Measurements from ENCODE around the gene ZMAT3. TPM values are rescaled to one million over a fixed set of nuclear protein-coding genes. Genes with fewer than 3 reads are reported as not detected.
"Not testable (repeated sequence)": the region's sequence is repeated elsewhere in the genome, so short reads cannot be mapped to it uniquely, and the experiment has no call there.

The ZMAT3 gene
- total RNA-seq = 17.1 and 27.1 TPM in 2 replicates

- DNase-seq (ENCODE audit: low read depth in 2 of 2) = peak; percentile 81 to 92
Observed at GRCh38 chr3:179071323-179072099, at the start of gene ZMAT3. ZMAT3 (minus strand) TSS chr3:179071809; CDS start chr3:179067752, 4,057 bp downstream.

GRCh38 chr3:179116816-179117215 lies 45.2 kb upstream of the ZMAT3 start:
- DNase-seq (ENCODE audit: low read depth in 2 of 2) = no peak

GRCh38 chr3:179115444-179115843 lies 43.8 kb upstream of the ZMAT3 start:
- DNase-seq (ENCODE audit: low read depth in 2 of 2) = not testable (repeated sequence)

- DNase-seq (ENCODE audit: low read depth in 2 of 2) = no peak
Observed at GRCh38 chr3:179113903-179114302, 42.3 kb upstream of the ZMAT3 start.

GRCh38 chr3:179108086-179108485 lies 36.5 kb upstream of the ZMAT3 start:
- no peak for DNase-seq (ENCODE audit: low read depth in 2 of 2)

- DNase-seq (ENCODE audit: low read depth in 2 of 2) = no peak
Observed at GRCh38 chr3:179107617-179108016, 36.0 kb upstream of the ZMAT3 start.

GRCh38 chr3:179105881-179106280 lies 34.3 kb upstream of the ZMAT3 start:
- no peak for DNase-seq (ENCODE audit: low read depth in 2 of 2)

- DNase-seq (ENCODE audit: low read depth in 2 of 2) = no peak
Observed at GRCh38 chr3:179100652-179101051, 29.0 kb upstream of the ZMAT3 start.

GRCh38 chr3:179098388-179099077 lies 26.9 kb upstream of the ZMAT3 start:
- DNase-seq (ENCODE audit: low read depth in 2 of 2) = no peak

GRCh38 chr3:179093807-179094206 lies 22.2 kb upstream of the ZMAT3 start:
- no peak for DNase-seq (ENCODE audit: low read depth in 2 of 2)

GRCh38 chr3:179091113-179091512 lies 19.5 kb upstream of the ZMAT3 start:
- DNase-seq (ENCODE audit: low read depth in 2 of 2) = no peak

- no peak for DNase-seq (ENCODE audit: low read depth in 2 of 2)
Observed at GRCh38 chr3:179088306-179088705, 16.7 kb upstream of the ZMAT3 start.

- DNase-seq (ENCODE audit: low read depth in 2 of 2) = no peak
Observed at GRCh38 chr3:179083977-179084376, 12.4 kb upstream of the ZMAT3 start.

GRCh38 chr3:179082416-179082815 lies 10.8 kb upstream of the ZMAT3 start:
- no peak for DNase-seq (ENCODE audit: low read depth in 2 of 2)

- DNase-seq (ENCODE audit: low read depth in 2 of 2) = no peak
Observed at GRCh38 chr3:179081885-179082284, 10.3 kb upstream of the ZMAT3 start.

GRCh38 chr3:179079537-179079936 lies 7.9 kb upstream of the ZMAT3 start:
- no peak for DNase-seq (ENCODE audit: low read depth in 2 of 2)

GRCh38 chr3:179076243-179077027 lies 4.8 kb upstream of the ZMAT3 start:
- DNase-seq (ENCODE audit: low read depth in 2 of 2) = no peak

GRCh38 chr3:179074656-179075055 lies 3.0 kb upstream of the ZMAT3 start:
- DNase-seq (ENCODE audit: low read depth in 2 of 2) = no peak

GRCh38 chr3:179073816-179074215 lies 2.2 kb upstream of the ZMAT3 start:
- DNase-seq (ENCODE audit: low read depth in 2 of 2) = no peak

GRCh38 chr3:179072100-179072438 lies 460 bp upstream of the ZMAT3 start:
- peak in 1 of 2 donors; percentile 22 for DNase-seq (ENCODE audit: low read depth in 2 of 2)

GRCh38 chr3:179071027-179071322 lies 634 bp downstream of the ZMAT3 start:
- DNase-seq (ENCODE audit: low read depth in 2 of 2) = no peak

GRCh38 chr3:179069762-179070390 lies 1.7 kb downstream of the ZMAT3 start:
- DNase-seq (ENCODE audit: low read depth in 2 of 2) = peak in 1 of 2 donors; percentile 64
